K562 (cell line): ENCODE data around the gene DNAJC15. TPM values are rescaled to one million over a fixed set of nuclear protein-coding genes. Genes with fewer than 3 reads are reported as not detected.

Source experiments
- ATAC-seq: fragments of 200-7000 bp; cut with Tn5 transposase; 3 replicates; pipeline ENCODE4 v1.9.1; 2020; ENCODE audit warnings: moderate library complexity
- BruUV-seq: library from RNA; stranded (reverse); fragments of 400-500 nt; replicated peaks from 2 replicates; lab custom pipeline; 2021; lab: Mats Ljungman, UMichigan
- CTCF ChIA-PET: fragments of 300-600 bp; formaldehyde crosslinking; extraction: SDS; loops from one replicate; lab custom pipeline; 2021; ENCODE audit warnings: low intra/inter-chr PET ratio; lab: Yijun Ruan, JAX
- POLR2A ChIA-PET: fragments of 300-600, 350-650 bp; sonication (Branson Sonifier 250); formaldehyde crosslinking; extraction: SDS; loops from one replicate; lab custom pipeline; 2021; ENCODE audit warnings: antibody characterized with exemption, inconsistent platforms; lab: Yijun Ruan, JAX
- DNase-seq, 4 experiments: peaks; one replicate each; pipeline versions ENCODE4 v3.0.0 to v3.0.0-alpha.2; 2011 to 2018; ENCODE audit warnings: low spot score in 3 of 4, mixed read lengths in 3 of 4; ENCODE audit errors: extremely low read depth in 1 of 4
- FAIRE-seq: peaks from 2 replicates; lab custom pipeline; 2011; peaks lifted over from hg19 to GRCh38; lab: Jason Lieb, UNC
- H2AFZ ChIP-seq: 2 replicates; pipeline ENCODE4 v1.6.0; 2011; ENCODE audit warnings: low read depth, low read length, control low read depth, inconsistent platforms
- H3K27ac ChIP-seq: fragments of 200-600 bp; 3 replicates; pipeline ENCODE4 v1.8.0; 2011; ENCODE audit warnings: low read depth, mild to moderate bottlenecking, control low read depth, inconsistent platforms, low read length, moderate library complexity, mixed read lengths; ENCODE audit errors: extremely low read depth
- H3K27me3 ChIP-seq, 2 experiments: fragments of 300-600 bp in 1 of 2; 2 replicates in 1 of 2; 3 replicates in 1 of 2; pipeline versions ENCODE4 v1.6.0 to v1.8.0; 2011; ENCODE audit warnings: inconsistent platforms in 2 of 2, low read length in 2 of 2, mild to moderate bottlenecking in 1 of 2, mixed read lengths in 1 of 2, moderate library complexity in 1 of 2; ENCODE audit not compliant: control insufficient read depth in 2 of 2, insufficient read depth in 2 of 2
- H3K36me3 ChIP-seq: fragments of 300-600 bp; 3 replicates; pipeline ENCODE4 v1.8.0; 2011; ENCODE audit warnings: mild to moderate bottlenecking, low read length, inconsistent platforms; ENCODE audit not compliant: control insufficient read depth, insufficient read depth
- H3K4me1 ChIP-seq, 2 experiments: fragments of 200-600 bp in 1 of 2; replicated peaks in 1 of 2; 2 replicates in 1 of 2; 3 replicates in 1 of 2; pipeline versions ENCODE4 v1.5.1 to v1.8.0; 2011; ENCODE audit warnings: inconsistent platforms in 2 of 2, low read length in 2 of 2, mild to moderate bottlenecking in 1 of 2, mixed read lengths in 1 of 2, moderate library complexity in 1 of 2; ENCODE audit not compliant: control insufficient read depth in 2 of 2, insufficient read depth in 2 of 2
- H3K4me2 ChIP-seq: 2 replicates; pipeline ENCODE4 v1.6.1; 2011; ENCODE audit warnings: low read length, control low read depth, inconsistent platforms, mixed read lengths; ENCODE audit not compliant: insufficient read depth
- H3K4me3 ChIP-seq: fragments of 200-600 bp; sonication (generic), shearing (Covaris generic); 2 replicates; pipeline ENCODE4 v1.5.1; 2016; ENCODE audit warnings: control low read depth, inconsistent platforms
- H3K79me2 ChIP-seq: fragments of 200-600 bp; 3 replicates; pipeline ENCODE4 v1.8.0; 2011; ENCODE audit warnings: low read length, inconsistent platforms; ENCODE audit not compliant: control insufficient read depth, insufficient read depth
- H3K9ac ChIP-seq, 2 experiments: 2 replicates each; pipeline versions ENCODE4 v1.6.0 to v1.6.1; 2011; ENCODE audit warnings: low read depth in 2 of 2, low read length in 2 of 2, control low read depth in 1 of 2, inconsistent platforms in 1 of 2, mild to moderate bottlenecking in 1 of 2, mixed read lengths in 1 of 2; ENCODE audit not compliant: insufficient read depth in 1 of 2
- H3K9me1 ChIP-seq: one replicate; pipeline ENCODE4 v1.6.0; 2011; ENCODE audit warnings: inconsistent platforms, mild to moderate bottlenecking, low read length, moderate library complexity; ENCODE audit not compliant: control insufficient read depth, insufficient read depth
- H3K9me3 ChIP-seq: replicated peaks from 2 replicates; pipeline ENCODE4 v1.5.1; 2011; ENCODE audit warnings: low read depth, low read length, inconsistent platforms; ENCODE audit not compliant: control insufficient read depth, insufficient read depth
- H4K20me1 ChIP-seq: replicated peaks from 2 replicates; pipeline ENCODE4 v1.6.1; 2011; ENCODE audit warnings: low read length, inconsistent platforms, mixed read lengths; ENCODE audit not compliant: control insufficient read depth, insufficient read depth
- CCNT2 ChIP-seq: IDR thresholded peaks from 2 replicates; pipeline ENCODE4 v1.6.1; 2011; ENCODE audit warnings: borderline replicate concordance, low read depth, mild to moderate bottlenecking, moderate library complexity, mixed read lengths, low read length; ENCODE audit not compliant: insufficient read length; ENCODE audit errors: extremely low read depth
- GABPA ChIP-seq: fragments of 200-800 bp; sonication (Bioruptor generic); conservative IDR thresholded peaks from 2 replicates; pipeline ENCODE4 v1.6.1; 2016; ENCODE audit warnings: low read depth, missing genetic modification characterization, missing compliant biosample characterization
- GATA2 ChIP-seq: sonication (generic); formaldehyde crosslinking; IDR thresholded peaks from 2 replicates; pipeline ENCODE4 v1.4.0; 2020; ENCODE audit warnings: mild to moderate bottlenecking, missing genetic modification reagents
- GTF2E2 ChIP-seq: fragments of 200-800 bp; sonication (Bioruptor generic); IDR thresholded peaks from 2 replicates; pipeline ENCODE4 v1.6.1; 2016; ENCODE audit warnings: missing genetic modification characterization, missing compliant biosample characterization
- NELFE ChIP-seq: IDR thresholded peaks from 2 replicates; pipeline ENCODE4 v1.6.1; 2011; ENCODE audit warnings: mild to moderate bottlenecking; ENCODE audit not compliant: insufficient read depth, insufficient read length
- NR4A1 ChIP-seq, 2 experiments: fragments of 250-450 bp in 1 of 2; fragments of 450-650 bp in 1 of 2; sonication (Bioruptor Pico) in 1 of 2; IDR thresholded peaks; 2 replicates each; pipeline versions ENCODE4 v1.4.0 to v1.6.1; 2016 to 2020; ENCODE audit warnings: mild to moderate bottlenecking in 2 of 2, missing compliant biosample characterization in 1 of 2, missing genetic modification characterization in 1 of 2, moderate library complexity in 1 of 2
- SMARCA5 ChIP-seq: fragments of 450-650 bp; IDR thresholded peaks from 2 replicates; pipeline ENCODE4 v1.6.1; 2016
- SRSF1 ChIP-seq: fragments of 200-400 bp; formaldehyde crosslinking; IDR thresholded peaks from 2 replicates; pipeline ENCODE4 v1.6.1; 2017; ENCODE audit warnings: mild to moderate bottlenecking, low read depth, low read length, moderate library complexity
- TEAD4 ChIP-seq, 2 experiments: sonication (generic) in 1 of 2; formaldehyde crosslinking in 1 of 2; IDR thresholded peaks; 2 replicates each; pipeline versions ENCODE4 v1.6.1 to v1.8.0; 2012 to 2022; ENCODE audit warnings: borderline replicate concordance in 1 of 2, inconsistent platforms in 1 of 2, low read length in 1 of 2, mild to moderate bottlenecking in 1 of 2, missing genetic modification reagents in 1 of 2
- U2AF1 ChIP-seq: fragments of 200-400 bp; formaldehyde crosslinking; optimal IDR thresholded peaks from 2 replicates; pipeline ENCODE3; 2017; ENCODE audit warnings: mild to moderate bottlenecking, low read depth, low read length, moderate library complexity
- ZBTB17 ChIP-seq: fragments of 450-650 bp; formaldehyde crosslinking; IDR thresholded peaks from 2 replicates; pipeline ENCODE4 v1.4.0; 2020; ENCODE audit warnings: mild to moderate bottlenecking
- ZBTB5 ChIP-seq: fragments of 450-650 bp; IDR thresholded peaks from 2 replicates; pipeline ENCODE4 v1.6.1; 2017; ENCODE audit warnings: antibody characterized with exemption
- ZNF146 ChIP-seq: IDR thresholded peaks from one replicate; pipeline ENCODE4 v1.6.1; 2018; ENCODE audit warnings: missing compliant biosample characterization; ENCODE audit not compliant: unreplicated experiment
- ZNF324 ChIP-seq: fragments of 250-450 bp; sonication (Bioruptor Pico); IDR thresholded peaks from 2 replicates; pipeline ENCODE4 v1.4.0; 2020; ENCODE audit warnings: mild to moderate bottlenecking
- WGBS: fragments of 100-300 bp; shearing (Covaris generic); methylation state at CpG from one replicate; pipeline ENCODE4 v1.1.6; 2016; ENCODE audit warnings: low coverage, mixed read lengths; ENCODE audit not compliant: insufficient coverage; ENCODE audit errors: missing lambda C conversion rate; 5-methylcytosine and 5-hydroxymethylcytosine counted together
- in situ Hi-C: fragments of 300-500 bp; cut with MboI; formaldehyde crosslinking; loops from 4 replicates; pipeline ENCODE4 v1.15.0; 2018; ENCODE audit warnings: inconsistent platforms, mixed read lengths
- intact Hi-C: fragments of 100-400 bp; cut with micrococcal nuclease; formaldehyde crosslinking; loops from 2 replicates; pipeline ENCODE4 v1.14.2; 2022
- polyA plus RNA-seq, 8 experiments: library from polyadenylated mRNA; depleted of rRNA in 4 of 8; stranded (reverse) in 5 of 8; unstranded in 3 of 8; fragments of >200 nt; fragmentation: Nextera tagmentation in 2 of 8; fragmentation: Illumina TruSeq in 1 of 8; extraction: Ambion mirVana in 2 of 8; extraction: Trizol in 1 of 8; gene quantifications; 2 replicates each; pipeline versions ENCODE4 v1.2.1 to v1.2.3, GENCODE V29; 2011 to 2014; ENCODE audit warnings: inconsistent platforms in 1 of 8, missing spikeins in 1 of 8
- total RNA-seq, 7 experiments: library from RNA; depleted of rRNA in 6 of 7; stranded (reverse); fragments of >200 nt in 6 of 7; fragmentation: Illumina TruSeq in 2 of 7; extraction: Trizol in 2 of 7; gene quantifications; 2 replicates each; pipeline versions ENCODE4 v1.2.1 to v1.2.3, GENCODE V29; 2011 to 2021; ENCODE audit warnings: low replicate concordance in 1 of 7

Gene DNAJC15
- total and polyA plus RNA-seq, 9 of the 15 experiments (the other 6 are each of a cell fraction or from before 2014, with no cell fraction given): 0.47 to 3.8 (median 1.0) TPM

GRCh38 chr13:43107780-43108179 is 84.4 kb downstream of the DNAJC15 start:
- no peak for ATAC-seq
- H3K4me2 ChIP-seq: no peak overlapping the region
- H3K9me1 ChIP-seq: no peaks in the 10 kb centered on the region
- intact Hi-C loops (no loop called here), in situ Hi-C loops (no loop called here)
- no peaks in the 10 kb centered on the region for H3K79me2 ChIP-seq
- ChIA-PET CTCF (no interaction called here), POLR2A (no interaction called here)
- no peaks in the 10 kb centered on the region for H3K27me3 ChIP-seq
- no peaks in the 10 kb centered on the region for H3K9me3 ChIP-seq
- no peaks in the 10 kb centered on the region for H4K20me1 ChIP-seq
- H2AFZ ChIP-seq: no peak overlapping the region
- no peak for TF ChIP-seq GABPA (tag)
- no peak for TF ChIP-seq NR4A1 (CRISPR knock-in tag; IDR thresholded peaks at IDR 0.05)
- TF ChIP-seq NR4A1 (tag; IDR thresholded peaks at IDR 0.05): no peak
- TF ChIP-seq ZNF324 (CRISPR knock-in tag): no peak
- no peak for TF ChIP-seq ZBTB5
- no peak for TF ChIP-seq GATA2 (CRISPR knock-in tag)
- no peak for TF ChIP-seq ZBTB17
- TF ChIP-seq U2AF1: no peak
- no peak for TF ChIP-seq TEAD4 (IDR thresholded peaks at IDR 0.05; ENCODE audit: low read length)
- TF ChIP-seq TEAD4 (CRISPR knock-in tag; IDR thresholded peaks at IDR 0.05; ENCODE audit: borderline replicate concordance): no peak
- no peak for TF ChIP-seq NELFE
- no peak for TF ChIP-seq CCNT2
- TF ChIP-seq ZNF146: no peak
- TF ChIP-seq SMARCA5: no peak
- no peak for TF ChIP-seq GTF2E2 (tag)
- TF ChIP-seq SRSF1: no peak
- H3K4me3 ChIP-seq: no peak overlapping the region
- no peak overlapping the region for H3K9ac ChIP-seq
- no peaks in the 10 kb centered on the region for H3K36me3 ChIP-seq
- FAIRE-seq: no peak
- no peaks in the 10 kb centered on the region for H3K4me1 ChIP-seq
- WGBS: 0% methylated on average over 2 of the region's 2 CpGs
- no peak overlapping the region for H3K27ac ChIP-seq
- BruUV-seq: no TSS peak
- no peak for DNase-seq
